Vagina (tissue), 2 donors: ENCODE measurements around the gene FRMD1.

Source experiments
- CTCF ChIP-seq, 3 experiments: fragments of 450-650 bp in 2 of 3; fragments of 200-600 bp in 1 of 3; sonication (generic) in 1 of 3; IDR thresholded peaks; one replicate each; pipeline ENCODE4 v1.5.1; 2017 to 2019; ENCODE audit warnings: antibody characterized with exemption in 3 of 3, mild to moderate bottlenecking in 2 of 3, moderate library complexity in 2 of 3
- POLR2A ChIP-seq, 2 donors: fragments of 450-650 bp; IDR thresholded peaks; one replicate each; pipeline ENCODE4 v1.6.1; 2017; ENCODE audit warnings: antibody characterized with exemption in 2 of 2, mild to moderate bottlenecking in 2 of 2, moderate library complexity in 2 of 2

- TF ChIP-seq CTCF (IDR thresholded peaks at IDR 0.05), result no peak
- TF ChIP-seq POLR2A (IDR thresholded peaks at IDR 0.05), result no peak
These were observed 6.3 kb downstream of the FRMD1 start for GRCh38 chr6:168072730-168073129.
